Measurements from ENCODE around the gene ATAD1. TPM values are rescaled to one million over a fixed set of nuclear protein-coding genes. Genes with fewer than 3 reads are reported as not detected.

Gene ATAD1
- total RNA-seq, 4 donors from 2014 or later = 34.2 to 43.2 (median 38.5) TPM

- DNase-seq (ENCODE audit: low spot score in 2 of 2) = no peak
- intact Hi-C loops (cut with DNase I; ENCODE audit: low total_unique reads) = no loop called here
- no peak overlapping the region for H3K4me3 ChIP-seq (ENCODE audit: low read depth, poor library complexity, severe bottlenecking)
- TF ChIP-seq CTCF (IDR thresholded peaks at IDR 0.05) (no peak), POLR2A (IDR thresholded peaks at IDR 0.05) (no peak)
- WGBS, 2 donors = 58 to 63% methylated on average over 4 of the region's 4 CpGs
Measured at GRCh38 chr10:87722716-87723115, 95.3 kb downstream of the ATAD1 start.

- intact Hi-C loops (cut with DNase I; ENCODE audit: low total_unique reads) = no loop called here
- 88 to 95% methylated on average over 2 of the region's 2 CpGs for WGBS, 2 donors
- H3K4me3 ChIP-seq (ENCODE audit: low read depth, poor library complexity, severe bottlenecking) = no peak overlapping the region
- no peak for DNase-seq (ENCODE audit: low spot score in 2 of 2)
- TF ChIP-seq CTCF (IDR thresholded peaks at IDR 0.05) (no peak), POLR2A (IDR thresholded peaks at IDR 0.05) (no peak)
Measured at GRCh38 chr10:87721781-87722180, 96.2 kb downstream of the ATAD1 start.

DNA sequence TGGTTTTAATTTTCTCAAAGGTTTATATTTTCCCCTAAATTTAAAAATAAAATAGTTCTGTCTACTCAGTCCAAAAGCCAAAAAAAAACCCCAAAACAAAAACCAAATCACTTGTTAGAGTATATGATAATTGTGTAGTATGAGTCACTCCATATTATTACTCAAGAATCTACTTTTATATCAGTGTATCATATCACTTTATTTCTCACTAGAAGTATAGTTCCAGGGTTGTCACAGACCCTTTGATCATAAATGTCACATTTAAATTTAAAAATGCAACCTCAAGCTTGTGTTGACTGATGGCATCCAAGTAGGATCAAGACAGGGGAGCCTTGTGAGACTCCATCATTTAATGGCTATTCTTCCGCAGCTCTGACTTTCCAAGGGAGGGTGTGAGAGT is 97.4 kb downstream of the ATAD1 start:
- TF ChIP-seq CTCF (IDR thresholded peaks at IDR 0.05) = no peak
- no peak overlapping the region for H3K4me3 ChIP-seq (ENCODE audit: low read depth, poor library complexity, severe bottlenecking)
- intact Hi-C loops (cut with DNase I; ENCODE audit: low total_unique reads) = no loop called here
- DNase-seq (ENCODE audit: low spot score in 2 of 2) = no peak
- WGBS, 2 donors = 96 to 100% methylated on average over 1 of the region's 1 CpG

GRCh38 chr10:87716348-87716670 is 101.7 kb downstream of the ATAD1 start:
- no peak overlapping the region for H3K4me3 ChIP-seq (ENCODE audit: low read depth, poor library complexity, severe bottlenecking)
- no peak for TF ChIP-seq CTCF (IDR thresholded peaks at IDR 0.05)
- TF ChIP-seq POLR2A (IDR thresholded peaks at IDR 0.05) = no peak
- DNase-seq (ENCODE audit: low spot score in 2 of 2) = no peak
- 75 to 82% methylated on average over 4 of the region's 4 CpGs for WGBS, 2 donors
- intact Hi-C loops (cut with DNase I; ENCODE audit: low total_unique reads) = no loop called here

- no peak for TF ChIP-seq CTCF (IDR thresholded peaks at IDR 0.05)
- no peak for TF ChIP-seq POLR2A (IDR thresholded peaks at IDR 0.05)
- no peak for DNase-seq (ENCODE audit: low spot score in 2 of 2)
- intact Hi-C loops (cut with DNase I; ENCODE audit: low total_unique reads) = no loop called here
- 80 to 85% methylated on average over 3 of the region's 3 CpGs for WGBS, 2 donors
- H3K4me3 ChIP-seq (ENCODE audit: low read depth, poor library complexity, severe bottlenecking) = no peak overlapping the region
Measured at GRCh38 chr10:87715552-87716347, 102.3 kb downstream of the ATAD1 start.

DNA sequence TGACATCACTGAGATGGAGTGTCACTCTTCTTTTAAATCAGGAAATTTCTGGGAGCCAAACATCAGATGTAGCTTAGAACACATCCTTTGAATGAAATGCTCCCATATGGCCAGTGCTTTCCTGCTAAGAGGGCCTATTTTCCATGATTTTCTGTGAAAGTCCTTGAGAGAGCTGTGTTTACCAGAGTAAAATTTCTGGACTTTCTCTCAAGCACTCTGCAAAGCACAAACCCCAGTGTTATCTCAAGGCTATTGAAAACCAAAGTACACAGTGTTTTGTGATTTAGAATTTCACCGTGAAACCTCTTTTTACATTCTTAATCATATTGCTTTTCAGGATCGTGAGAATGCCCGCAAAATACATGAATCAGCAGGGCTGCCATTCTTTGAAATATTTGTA is 104.3 kb downstream of the ATAD1 start:
- WGBS, 2 donors = 90 to 92% methylated on average over 3 of the region's 3 CpGs
- no peak overlapping the region for H3K4me3 ChIP-seq (ENCODE audit: low read depth, poor library complexity, severe bottlenecking)
- DNase-seq (ENCODE audit: low spot score in 2 of 2) = no peak
- intact Hi-C loops (cut with DNase I; ENCODE audit: low total_unique reads) = no loop called here
- TF ChIP-seq CTCF (IDR thresholded peaks at IDR 0.05) (no peak), POLR2A (IDR thresholded peaks at IDR 0.05) (no peak)
